Right lobe of liver (tissue), 6 donors: Measurements from ENCODE around the gene TNIP2. TPM values are rescaled to one million over a fixed set of nuclear protein-coding genes. Genes with fewer than 3 reads are reported as not detected.

ENCODE experiments used
- ATAC-seq, 4 donors: fragments of 200-7000 bp; cut with Tn5 transposase; one replicate each; pipeline ENCODE4 v1.9.1; 2020; ENCODE audit warnings: mild to moderate bottlenecking in 4 of 4, moderate library complexity in 4 of 4
- DNase-seq, 3 donors: peaks; one replicate each; pipeline ENCODE4 v3.0.0-alpha.2; 2020
- H3K27ac ChIP-seq, 3 donors: fragments of 200-600 bp; one replicate each; pipeline ENCODE4 v1.8.0; 2022
- H3K27me3 ChIP-seq, 2 donors: fragments of 200-600 bp; one replicate each; pipeline ENCODE4 v1.8.0; 2022
- H3K36me3 ChIP-seq, 4 donors: fragments of 200-600 bp; sonication (generic) in 1 of 4; one replicate each; pipeline versions ENCODE4 v1.5.1 to v1.8.0; 2017 to 2022; ENCODE audit warnings: control low read depth in 1 of 4
- H3K4me1 ChIP-seq, 4 donors: fragments of 200-600 bp; sonication (generic) in 1 of 4; one replicate each; pipeline versions ENCODE4 v1.5.1 to v1.8.0; 2017 to 2022; ENCODE audit warnings: control low read depth in 1 of 4
- H3K4me3 ChIP-seq, 3 donors: fragments of 200-600 bp; one replicate each; pipeline ENCODE4 v1.8.0; 2022
- H3K9me3 ChIP-seq, 4 donors: fragments of 200-600 bp; sonication (generic) in 1 of 4; one replicate each; pipeline versions ENCODE4 v1.5.1 to v1.8.0; 2017 to 2022; ENCODE audit warnings: control low read depth in 1 of 4
- CTCF ChIP-seq, 4 donors: fragments of 200-600 bp in 3 of 4; fragments of 450-650 bp in 1 of 4; IDR thresholded peaks; one replicate each; pipeline versions ENCODE4 v1.5.1 to v1.8.0; 2016 to 2022; ENCODE audit warnings: antibody characterized with exemption in 4 of 4, mild to moderate bottlenecking in 2 of 4
- POLR2A ChIP-seq: fragments of 450-650 bp; IDR thresholded peaks from one replicate; pipeline ENCODE4 v1.6.1; 2017; ENCODE audit warnings: antibody characterized with exemption, mild to moderate bottlenecking
- WGBS: methylation state at CpG from one replicate; pipeline ENCODE4 v1.1.6; 2018; ENCODE audit warnings: low coverage, low lambda C conversion rate; ENCODE audit not compliant: insufficient coverage; ENCODE audit errors: missing lambda C conversion rate; 5-methylcytosine and 5-hydroxymethylcytosine counted together
- intact Hi-C, 2 donors: fragments of 100-400 bp; cut with DNase I; formaldehyde crosslinking; loops; one replicate each; pipeline versions ENCODE4 v1.11.2 to v1.14.1; 2022
- total RNA-seq, 6 experiments: library from RNA; depleted of rRNA in 2 of 6; stranded (reverse); fragments of >200 nt in 2 of 6; fragmentation: NEBNext Ultra II Directional in 3 of 6; extraction: Animal tissue kit (Norgen Biotek cat#: 25700) in 3 of 6; gene quantifications; one replicate each; pipeline versions ENCODE4 v1.1.0 to v1.2.4, GENCODE V29; 2016 to 2023
- donor health status: DM: no; HTN: yes; CAD: no.
- donor health status: DM: no; HTN: no; CAD: no.
- donor health status: DM: no; HTN: no; CAD: no.
- donor health status: DM: no; HTN: yes; CAD: no.
- donor health status: DM: no; HTN: yes; CAD: no.

The TNIP2 gene
- total RNA-seq, 6 experiments from 2014 or later = 9.7 to 40.6 (median 18.8) TPM

GRCh38 chr4:2793586-2794485, 37.7 kb upstream of the TNIP2 start:
- TF ChIP-seq POLR2A (peak; percentile 74), CTCF (IDR thresholded peaks at IDR 0.05) (no peak)
- Histone ChIP-seq H3K9me3 (no peaks in the 10 kb centered on the region), H3K27ac (peak overlapping the region; percentile 85 to 90 (median 85)), H3K4me3 (peak overlapping the region; percentile 72 to 83 (median 75)), H3K27me3 (no peaks in the 10 kb centered on the region), H3K4me1 (peaks cover 0 to 77% (median 47%) of the 10 kb centered on the region in 4 donors), H3K36me3 (peaks cover 0 to 2% (median 0%) of the 10 kb centered on the region in 4 donors)
- intact Hi-C loops = no loop called here
- DNase-seq = peak; percentile 81 to 94 (median 94)
- ATAC-seq = peak; percentile 43 to 60 (median 52)
- WGBS = 15% methylated on average over 6 of the region's 34 CpGs

GRCh38 chr4:2792711-2793585, 36.8 kb upstream of the TNIP2 start, which contains the start of gene SH3BP2:
Gene SH3BP2 (plus strand): TSS chr4:2793085. CDS start chr4:2820618, 27,533 bp downstream.
- no peaks in the 10 kb centered on the region for H3K27me3 ChIP-seq
- ATAC-seq = peak; percentile 55 to 67 (median 60)

GRCh38 chr4:2792396-2792710, 36.2 kb upstream of the TNIP2 start:
- intact Hi-C loops = no loop called here
- ATAC-seq (no peak), DNase-seq (no peak)
- Histone ChIP-seq H3K4me3 (peak overlapping the region in 2 of 3 donors; percentile 5 to 83), H3K27me3 (no peaks in the 10 kb centered on the region), H3K27ac (peak overlapping the region; percentile 71 to 85 (median 81)), H3K9me3 (no peaks in the 10 kb centered on the region), H3K4me1 (peaks cover 0 to 65% (median 39%) of the 10 kb centered on the region in 4 donors), H3K36me3 (peaks cover 0 to 2% (median 0%) of the 10 kb centered on the region in 4 donors)
- no peak for TF ChIP-seq CTCF (IDR thresholded peaks at IDR 0.05)
- TF ChIP-seq POLR2A = no peak
- 50% methylated on average over 1 of the region's 8 CpGs for WGBS

More at GRCh38 chr4:2792711-2793585, 36.8 kb upstream of the TNIP2 start, which contains the start of gene SH3BP2:
- Histone ChIP-seq H3K4me1 (peaks cover 0 to 71% (median 43%) of the 10 kb centered on the region in 4 donors), H3K27ac (peak within 1 kb of the TSS; percentile 85 to 90 (median 85)), H3K9me3 (no peaks in the 10 kb centered on the region), H3K4me3 (peak within 1 kb of the TSS; percentile 72 to 83 (median 75)), H3K36me3 (peaks cover 0 to 2% (median 0%) of the 10 kb centered on the region in 4 donors)
- intact Hi-C loops = no loop called here
- peak; percentile 94 to 96 (median 94) for DNase-seq
- peak; percentile 75 for TF ChIP-seq POLR2A
- no peak for TF ChIP-seq CTCF (IDR thresholded peaks at IDR 0.05)
- WGBS = under 1% methylated on average over 18 of the region's 104 CpGs
